ENCODE results near the gene VEZF1.

VEZF1 gene

GRCh38 chr17:57987581-57988300 is at the start of gene VEZF1:
TSS of gene VEZF1 (minus strand) at chr17:57988254. CDS start at chr17:57988111, 143 bp downstream.
- DNase-seq = peak; percentile 59 to 60

- no peak for DNase-seq
Measured at GRCh38 chr17:58032691-58033415, 44.8 kb upstream of the VEZF1 start.

- no peak for DNase-seq
Measured at GRCh38 chr17:58028578-58028977, 40.5 kb upstream of the VEZF1 start.

- DNase-seq = no peak
Measured at GRCh38 chr17:58020401-58020800, 32.3 kb upstream of the VEZF1 start.

GRCh38 chr17:58019521-58019920 is 31.5 kb upstream of the VEZF1 start:
- no peak for DNase-seq

- DNase-seq = no peak
Measured at GRCh38 chr17:58019039-58019438, 31.0 kb upstream of the VEZF1 start.

GRCh38 chr17:58010067-58010799 is 22.2 kb upstream of the VEZF1 start:
- DNase-seq = no peak

- DNase-seq = no peak
Measured at GRCh38 chr17:58007781-58008706, 20.0 kb upstream of the VEZF1 start.

GRCh38 chr17:58006924-58007780 is 19.1 kb upstream of the VEZF1 start, which contains the start of gene SRSF1:
TSS of gene SRSF1 (minus strand) at chr17:58007246. CDS start at chr17:58007137, 109 bp downstream.
- peak; percentile 98 to 99 for DNase-seq

- DNase-seq = peak; percentile 57 to 71
Measured at GRCh38 chr17:58006560-58006923, 18.5 kb upstream of the VEZF1 start.

GRCh38 chr17:58005728-58006559 is 17.9 kb upstream of the VEZF1 start:
- DNase-seq = no peak

GRCh38 chr17:58005031-58005727 is 17.1 kb upstream of the VEZF1 start:
- peak; percentile 32 to 34 for DNase-seq

- DNase-seq = peak; percentile 21 to 47
Measured at GRCh38 chr17:58004060-58004459, 16.0 kb upstream of the VEZF1 start.

- DNase-seq = no peak
Measured at GRCh38 chr17:58002973-58003372, 14.9 kb upstream of the VEZF1 start.

- no peak for DNase-seq
Measured at GRCh38 chr17:58002154-58002948, 14.3 kb upstream of the VEZF1 start.

GRCh38 chr17:58001461-58002124 is 13.5 kb upstream of the VEZF1 start:
- no peak for DNase-seq

- peak; percentile 85 to 91 for DNase-seq
Measured at GRCh38 chr17:57999496-58000017, 11.5 kb upstream of the VEZF1 start.

GRCh38 chr17:57999010-57999495 is 11.0 kb upstream of the VEZF1 start:
- no peak for DNase-seq

All from AML-193 (cell line).